Measurements from ENCODE around the gene TEX11.
"Not testable (repeated sequence)": the region's sequence is repeated elsewhere in the genome, so short reads cannot be mapped to it uniquely, and the experiment has no call there.

Gene TEX11

DNA sequence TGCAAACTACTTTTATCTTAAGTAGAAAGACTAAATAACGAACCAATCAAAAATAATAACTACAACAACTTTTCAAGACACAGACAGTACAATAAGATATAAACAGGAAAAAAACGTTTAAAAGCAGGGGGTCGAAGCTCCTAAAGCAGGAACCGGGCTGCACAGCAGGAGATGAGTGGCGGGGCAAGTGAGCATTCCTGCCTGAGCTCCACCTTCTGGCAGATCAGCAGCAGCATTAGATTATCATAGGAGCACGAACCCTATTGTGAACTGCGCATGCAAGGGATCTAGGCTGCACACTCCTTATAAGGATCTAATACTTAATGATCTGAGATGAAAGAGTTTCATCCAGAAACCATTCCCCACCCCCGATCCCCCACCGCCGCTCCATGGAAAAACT is 146.2 kb downstream of the TEX11 start:
- Histone ChIP-seq H3K9me3 (ENCODE audit: low read length) (no peaks in the 10 kb centered on the region), H3K27me3 (ENCODE audit: insufficient read depth, low read length) (no peaks in the 10 kb centered on the region)
- TF ChIP-seq EZH2 (IDR thresholded peaks at IDR 0.05; ENCODE audit: borderline replicate concordance, low read length) = no peak
- no peak for TF ChIP-seq CTCF (IDR thresholded peaks at IDR 0.05; ENCODE audit: low read length)

GRCh38 chrX:70755850-70756249 is 152.7 kb downstream of the TEX11 start:
- Histone ChIP-seq H3K79me2 (ENCODE audit: insufficient read depth, low read length) (no peaks in the 10 kb centered on the region), H3K9ac (ENCODE audit: low read length) (no peak overlapping the region), H3K4me2 (ENCODE audit: low read length) (no peak overlapping the region), H3K9me3 (ENCODE audit: low read length) (no peaks in the 10 kb centered on the region), H4K20me1 (ENCODE audit: insufficient read depth, low read length) (no peaks in the 10 kb centered on the region), H2AFZ (ENCODE audit: low read length) (no peak overlapping the region), H3K27ac (ENCODE audit: low read depth, low read length, poor library complexity, severe bottlenecking) (no peak overlapping the region), H3F3A (ENCODE audit: insufficient read depth, low read length) (no peaks in the 10 kb centered on the region), H3K4me1 (ENCODE audit: insufficient read depth, low read length, severe bottlenecking) (no peaks in the 10 kb centered on the region), H3K36me3 (ENCODE audit: insufficient read depth, low read length) (no peaks in the 10 kb centered on the region), H3K27me3 (ENCODE audit: insufficient read depth, low read length) (no peaks in the 10 kb centered on the region), H3K9me2 (ENCODE audit: low read depth, low read length) (no peaks in the 10 kb centered on the region), H3K4me3 (ENCODE audit: low read depth, low read length, poor library complexity, severe bottlenecking) (no peak overlapping the region)
- TF ChIP-seq CTCF (IDR thresholded peaks at IDR 0.05; ENCODE audit: low read length) = no peak
- TF ChIP-seq EZH2 (IDR thresholded peaks at IDR 0.05; ENCODE audit: borderline replicate concordance, low read length) = no peak

More for the DNA sequence above, 146.2 kb downstream of the TEX11 start:
- no peak overlapping the region for H3K4me3 ChIP-seq (ENCODE audit: low read depth, low read length, poor library complexity, severe bottlenecking)
- no peak overlapping the region for H2AFZ ChIP-seq (ENCODE audit: low read length)
- H3K9ac ChIP-seq (ENCODE audit: low read length) = no peak overlapping the region
- H3K4me2 ChIP-seq (ENCODE audit: low read length) = no peak overlapping the region
- H3K79me2 ChIP-seq (ENCODE audit: insufficient read depth, low read length) = no peaks in the 10 kb centered on the region
- no peak overlapping the region for H3K27ac ChIP-seq (ENCODE audit: low read depth, low read length, poor library complexity, severe bottlenecking)
- H3K9me2 ChIP-seq (ENCODE audit: low read depth, low read length) = no peaks in the 10 kb centered on the region
- no peaks in the 10 kb centered on the region for H4K20me1 ChIP-seq (ENCODE audit: insufficient read depth, low read length)
- no peaks in the 10 kb centered on the region for H3K36me3 ChIP-seq (ENCODE audit: insufficient read depth, low read length)
- H3F3A ChIP-seq (ENCODE audit: insufficient read depth, low read length) = no peaks in the 10 kb centered on the region
- no peaks in the 10 kb centered on the region for H3K4me1 ChIP-seq (ENCODE audit: insufficient read depth, low read length, severe bottlenecking)

DNA sequence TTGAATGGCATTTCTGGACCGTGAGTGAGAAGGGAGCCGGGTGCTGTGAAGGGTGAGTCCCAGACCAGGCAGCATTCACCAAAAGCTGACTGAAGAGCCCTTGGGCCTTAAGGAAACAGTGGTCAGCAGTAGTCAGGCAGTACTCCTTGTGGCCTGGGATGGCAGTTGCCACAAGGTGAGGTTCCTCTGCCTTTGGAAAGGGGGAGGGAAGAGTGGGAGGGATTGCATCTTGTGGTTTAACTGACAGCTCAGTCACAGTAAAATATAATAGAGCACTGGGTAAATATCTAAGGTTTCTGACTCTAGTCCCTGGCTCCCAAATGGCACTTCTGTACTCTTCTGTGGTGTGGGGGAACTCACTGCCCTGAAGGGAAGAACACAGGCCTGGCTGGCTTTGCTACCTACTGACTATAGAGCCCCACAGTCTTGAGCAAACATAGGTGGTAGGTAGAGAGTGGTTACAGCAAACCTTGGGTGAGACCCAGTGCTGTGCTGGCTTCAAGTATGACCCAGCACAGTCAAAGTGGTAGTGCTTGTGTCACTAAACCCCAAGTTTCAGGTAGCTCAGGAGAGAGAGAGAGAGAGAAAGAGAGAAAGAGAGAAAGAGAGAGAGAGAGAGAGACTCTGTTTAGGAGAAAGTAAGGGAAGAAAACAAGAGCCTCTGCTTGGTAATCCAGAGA is 154.2 kb downstream of the TEX11 start:
- Histone ChIP-seq H2AFZ (ENCODE audit: low read length) (no peak overlapping the region), H3K27me3 (ENCODE audit: insufficient read depth, low read length) (no peaks in the 10 kb centered on the region), H3K9me3 (ENCODE audit: low read length) (no peaks in the 10 kb centered on the region), H4K20me1 (ENCODE audit: insufficient read depth, low read length) (no peaks in the 10 kb centered on the region), H3K9ac (ENCODE audit: low read length) (no peak overlapping the region), H3K9me2 (ENCODE audit: low read depth, low read length) (no peaks in the 10 kb centered on the region), H3K4me2 (ENCODE audit: low read length) (no peak overlapping the region), H3K27ac (ENCODE audit: low read depth, low read length, poor library complexity, severe bottlenecking) (no peak overlapping the region), H3K4me3 (ENCODE audit: low read depth, low read length, poor library complexity, severe bottlenecking) (no peak overlapping the region), H3K4me1 (ENCODE audit: insufficient read depth, low read length, severe bottlenecking) (no peaks in the 10 kb centered on the region), H3K36me3 (ENCODE audit: insufficient read depth, low read length) (no peaks in the 10 kb centered on the region), H3K79me2 (ENCODE audit: insufficient read depth, low read length) (no peaks in the 10 kb centered on the region), H3F3A (ENCODE audit: insufficient read depth, low read length) (no peaks in the 10 kb centered on the region)
- no peak for TF ChIP-seq CTCF (IDR thresholded peaks at IDR 0.05; ENCODE audit: low read length)
- no peak for TF ChIP-seq EZH2 (IDR thresholded peaks at IDR 0.05; ENCODE audit: borderline replicate concordance, low read length)

DNA sequence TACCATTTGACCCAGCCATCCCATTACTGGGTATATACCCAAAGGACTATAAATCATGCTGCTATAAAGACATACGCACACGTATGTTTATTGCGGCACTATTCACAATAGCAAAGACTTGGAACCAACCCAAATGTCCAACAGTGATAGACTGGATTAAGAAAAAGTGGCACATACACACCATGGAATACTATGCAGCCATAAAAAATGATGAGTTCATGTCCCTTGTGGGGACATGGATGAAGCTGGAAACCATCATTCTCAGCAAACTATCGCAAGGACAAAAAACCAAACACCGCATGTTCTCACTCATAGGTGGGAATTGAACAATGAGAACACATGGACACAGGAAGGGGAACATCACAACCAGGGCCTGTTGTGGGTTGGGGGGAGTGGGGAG is 174.7 kb downstream of the TEX11 start:
- H3K36me3 ChIP-seq (ENCODE audit: insufficient read depth, low read length); H3K4me1 ChIP-seq (ENCODE audit: insufficient read depth, low read length, severe bottlenecking): not testable (repeated sequence)

DNA sequence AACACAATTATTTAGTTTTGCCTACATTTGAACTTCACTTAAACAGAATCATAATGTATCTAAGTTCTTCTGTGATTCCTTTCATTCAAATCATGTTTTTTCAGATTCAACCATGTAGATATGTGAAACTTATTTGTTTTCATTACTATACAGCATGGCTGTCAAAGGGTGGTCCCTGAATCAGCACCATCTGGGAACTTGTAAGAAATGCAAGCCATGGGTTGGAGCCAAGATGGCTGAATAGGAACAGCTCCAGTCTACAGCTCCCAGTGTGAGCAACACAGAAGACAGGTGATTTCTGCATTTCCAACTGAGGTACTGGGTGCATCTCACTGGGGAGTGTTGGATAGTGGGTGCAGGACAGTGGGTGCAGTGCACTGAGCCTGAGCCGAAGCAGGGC is 180.6 kb downstream of the TEX11 start:
- H4K20me1 ChIP-seq (ENCODE audit: insufficient read depth, low read length); H3K4me2 ChIP-seq (ENCODE audit: low read length); H3K79me2 ChIP-seq (ENCODE audit: insufficient read depth, low read length); H2AFZ ChIP-seq (ENCODE audit: low read length); H3K9me3 ChIP-seq (ENCODE audit: low read length); H3K27ac ChIP-seq (ENCODE audit: low read depth, low read length, poor library complexity, severe bottlenecking); H3K9me2 ChIP-seq (ENCODE audit: low read depth, low read length); H3K4me1 ChIP-seq (ENCODE audit: insufficient read depth, low read length, severe bottlenecking); H3K4me3 ChIP-seq (ENCODE audit: low read depth, low read length, poor library complexity, severe bottlenecking); H3K36me3 ChIP-seq (ENCODE audit: insufficient read depth, low read length); H3K9ac ChIP-seq (ENCODE audit: low read length); H3K27me3 ChIP-seq (ENCODE audit: insufficient read depth, low read length); H3F3A ChIP-seq (ENCODE audit: insufficient read depth, low read length): not testable (repeated sequence)

More for the DNA sequence above, 174.7 kb downstream of the TEX11 start:
- not testable (repeated sequence) for H2AFZ ChIP-seq (ENCODE audit: low read length); H3K27ac ChIP-seq (ENCODE audit: low read depth, low read length, poor library complexity, severe bottlenecking); H3K4me3 ChIP-seq (ENCODE audit: low read depth, low read length, poor library complexity, severe bottlenecking); H3K9me2 ChIP-seq (ENCODE audit: low read depth, low read length); H3K27me3 ChIP-seq (ENCODE audit: insufficient read depth, low read length); H3K9me3 ChIP-seq (ENCODE audit: low read length); H3F3A ChIP-seq (ENCODE audit: insufficient read depth, low read length); H4K20me1 ChIP-seq (ENCODE audit: insufficient read depth, low read length); H3K9ac ChIP-seq (ENCODE audit: low read length); H3K79me2 ChIP-seq (ENCODE audit: insufficient read depth, low read length); H3K4me2 ChIP-seq (ENCODE audit: low read length)
